Kidney epithelial cell (primary cell): ENCODE results near the gene CBX7. TPM values are rescaled to one million over a fixed set of nuclear protein-coding genes. Genes with fewer than 3 reads are reported as not detected.

Source experiments
- DNase-seq: peaks from one replicate; pipeline ENCODE4 v3.0.0-alpha.2; 2010; ENCODE audit warnings: low read depth
- H3K27me3 ChIP-seq: 2 replicates; pipeline ENCODE4 v1.6.0; 2011; ENCODE audit warnings: low read length; ENCODE audit not compliant: control insufficient read depth, insufficient read depth
- H3K36me3 ChIP-seq: 2 replicates; pipeline ENCODE4 v1.5.1; 2011; ENCODE audit warnings: low read length; ENCODE audit not compliant: control insufficient read depth, insufficient read depth
- H3K4me3 ChIP-seq: 2 replicates; pipeline ENCODE4 v1.5.1; 2011; ENCODE audit warnings: low read depth, mild to moderate bottlenecking, control low read depth, low read length
- CTCF ChIP-seq: IDR thresholded peaks from 2 replicates; pipeline ENCODE4 v1.5.1; 2011; ENCODE audit warnings: mild to moderate bottlenecking, moderate library complexity, low read length, control low read depth, inconsistent platforms; ENCODE audit not compliant: insufficient read depth, poor library complexity, severe bottlenecking
- total RNA-seq: library from RNA; depleted of rRNA; stranded (reverse); fragments of >200 nt; gene quantifications from 2 replicates; pipeline ENCODE4 v1.2.3, GENCODE V29; 2015

CBX7 gene
- total RNA-seq, 1 donor from 2014 or later = 2.9 TPM

GRCh38 chr22:39142088-39142680 is 10.3 kb downstream of the CBX7 start:
- DNase-seq = no peak
- Histone ChIP-seq H3K27me3 (no peaks in the 10 kb centered on the region), H3K4me3 (no peak overlapping the region), H3K36me3 (no peaks in the 10 kb centered on the region)
- no peak for TF ChIP-seq CTCF

- Histone ChIP-seq H3K4me3 (no peak overlapping the region), H3K36me3 (no peaks in the 10 kb centered on the region), H3K27me3 (no peaks in the 10 kb centered on the region)
- no peak for TF ChIP-seq CTCF
- no peak for DNase-seq
Observed at GRCh38 chr22:39139933-39140332, 12.5 kb downstream of the CBX7 start.

DNA sequence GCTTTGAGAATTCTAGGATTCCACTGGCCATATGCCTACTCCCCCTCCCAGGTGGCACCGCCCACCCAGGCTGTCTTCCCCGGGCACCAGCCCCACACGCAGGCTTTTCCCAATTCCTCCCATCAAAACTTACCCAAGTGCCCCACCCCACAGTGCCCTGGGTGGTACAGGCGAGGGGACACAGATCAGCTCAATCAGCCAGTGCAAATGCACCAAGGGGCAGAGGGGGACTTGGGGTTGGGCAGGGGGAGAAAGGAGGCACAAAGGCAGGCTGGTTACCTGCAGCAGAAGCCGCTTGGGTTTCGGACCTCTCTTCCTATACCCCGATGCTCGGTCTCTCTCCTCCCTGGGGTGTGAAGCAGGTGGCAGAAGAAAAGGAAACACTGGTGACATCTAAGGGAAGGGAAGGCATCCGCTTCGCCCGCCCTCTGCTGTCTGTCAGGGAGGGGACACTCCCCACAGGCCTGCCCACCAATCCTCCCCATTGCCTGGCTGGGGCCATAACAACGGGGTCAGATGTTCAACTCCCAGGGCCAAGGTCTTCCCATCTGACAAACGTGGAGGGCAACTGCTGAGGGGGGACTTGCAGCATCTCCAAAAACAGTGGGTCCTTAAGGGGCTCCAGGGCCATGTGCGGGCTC is 14.0 kb downstream of the CBX7 start:
- DNase-seq = no peak
- H3K4me3 ChIP-seq = no peak overlapping the region

DNA sequence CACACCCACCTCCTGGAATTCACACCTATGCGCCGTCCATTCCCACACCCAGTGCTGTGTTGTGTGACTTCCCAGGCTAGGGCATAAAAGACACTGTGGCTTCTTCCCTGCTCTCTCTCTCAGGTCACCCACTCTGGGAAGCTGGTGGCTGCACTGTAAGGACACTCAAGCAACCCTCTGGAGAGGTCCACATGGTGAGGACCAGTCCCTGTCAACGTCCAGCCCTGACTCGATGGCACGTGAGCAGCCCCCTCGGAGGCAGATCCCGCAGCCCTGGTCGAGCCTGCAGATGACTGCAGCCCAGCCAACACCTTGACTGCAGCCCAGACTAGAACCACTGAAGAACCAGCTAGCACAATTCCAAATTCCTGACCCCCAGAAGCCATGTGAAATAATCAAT is 16.2 kb downstream of the CBX7 start:
- H3K27me3 ChIP-seq = no peaks in the 10 kb centered on the region
- no peak for DNase-seq
- H3K36me3 ChIP-seq = no peaks in the 10 kb centered on the region
- H3K4me3 ChIP-seq = no peak overlapping the region
- no peak for TF ChIP-seq CTCF

More for the DNA sequence above, 14.0 kb downstream of the CBX7 start:
- Histone ChIP-seq H3K27me3 (no peaks in the 10 kb centered on the region), H3K36me3 (no peaks in the 10 kb centered on the region)
- no peak for TF ChIP-seq CTCF

DNA sequence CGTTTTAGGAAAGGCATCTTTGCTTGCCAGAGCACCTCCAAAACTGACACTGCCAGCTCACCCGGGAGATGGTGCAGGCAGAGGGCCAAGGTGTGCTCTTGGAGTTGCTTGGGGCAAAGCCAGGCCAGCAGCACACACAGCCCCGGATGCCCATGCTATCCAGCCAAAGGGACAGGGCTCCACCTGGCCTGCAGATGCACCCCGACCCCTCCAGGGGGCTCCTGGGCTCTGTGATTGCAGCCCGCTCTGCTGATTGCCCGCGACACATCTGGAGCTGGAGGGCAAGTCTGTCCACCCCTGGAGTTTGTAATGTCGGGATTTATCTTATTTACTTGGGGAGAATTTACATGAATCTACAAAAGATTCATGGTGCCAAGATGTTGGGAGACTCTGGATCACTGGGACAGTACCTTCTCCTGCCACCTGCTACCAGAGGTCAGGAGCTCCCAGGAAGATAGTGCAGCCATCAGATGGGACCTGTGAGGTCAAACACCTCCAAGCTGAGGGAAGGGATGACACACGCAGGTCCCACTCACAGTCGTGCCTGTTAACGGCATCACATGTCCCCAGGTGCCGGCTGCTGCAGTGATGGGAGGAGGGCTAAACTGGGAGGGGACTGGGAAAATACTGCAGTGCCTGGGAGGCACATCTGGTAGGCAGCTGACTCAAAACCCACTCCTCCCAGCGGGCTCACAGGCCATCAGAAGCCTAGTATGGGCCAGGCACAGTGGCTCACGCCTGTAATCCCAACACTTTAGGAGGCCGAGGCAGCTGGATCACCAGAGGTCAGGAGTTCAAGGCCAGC is 17.2 kb downstream of the CBX7 start:
- no peak for DNase-seq

More for the DNA sequence above, 17.2 kb downstream of the CBX7 start:
- no peak overlapping the region for H3K4me3 ChIP-seq
- H3K27me3 ChIP-seq = no peaks in the 10 kb centered on the region
- no peaks in the 10 kb centered on the region for H3K36me3 ChIP-seq
- TF ChIP-seq CTCF = peak; percentile 87
